Hepatocyte (in vitro differentiated cells): Measurements from ENCODE around the gene ANXA9.

Experiments
- EZH2 ChIP-seq: fragments of 200-600 bp; sonication (generic); IDR thresholded peaks from 2 replicates; pipeline ENCODE4 v1.6.1; 2016; ENCODE audit warnings: antibody characterized with exemption, mild to moderate bottlenecking, borderline replicate concordance
- EZH2phosphoT487 ChIP-seq: fragments of 200-600 bp; sonication (generic); IDR thresholded peaks from one replicate; pipeline ENCODE4 v1.6.1; 2018; ENCODE audit warnings: antibody characterized with exemption, mild to moderate bottlenecking, low read depth, moderate library complexity; ENCODE audit not compliant: unreplicated experiment, severe bottlenecking
- TF ChIP-seq, protein P1 (sequence below): fragments of 200-600 bp; sonication (generic); IDR thresholded peaks from 2 replicates; pipeline ENCODE4 v1.5.1; 2016; ENCODE audit warnings: antibody characterized with exemption, mild to moderate bottlenecking; ENCODE audit not compliant: poor library complexity

DNA sequence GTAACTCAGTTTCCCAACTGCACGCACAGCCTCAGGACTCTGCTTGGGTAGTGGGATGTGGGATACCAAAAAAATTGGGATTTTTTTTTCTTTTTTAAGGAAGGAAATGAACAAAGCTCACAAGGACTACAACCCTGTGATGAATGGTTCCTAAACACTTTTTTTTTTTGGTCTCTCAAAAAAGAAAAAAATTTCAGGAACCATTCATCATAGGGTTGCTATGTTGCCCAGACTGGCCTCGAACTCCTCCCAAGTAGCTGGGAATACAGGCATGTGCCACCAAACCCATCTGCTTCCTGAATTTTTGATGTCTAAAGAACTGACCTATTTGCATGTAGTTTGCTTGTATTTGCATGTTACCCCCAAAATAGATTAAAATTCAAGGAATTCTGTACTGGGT, 17.8 kb downstream of the ANXA9 start:
- TF ChIP-seq, protein P1, sequence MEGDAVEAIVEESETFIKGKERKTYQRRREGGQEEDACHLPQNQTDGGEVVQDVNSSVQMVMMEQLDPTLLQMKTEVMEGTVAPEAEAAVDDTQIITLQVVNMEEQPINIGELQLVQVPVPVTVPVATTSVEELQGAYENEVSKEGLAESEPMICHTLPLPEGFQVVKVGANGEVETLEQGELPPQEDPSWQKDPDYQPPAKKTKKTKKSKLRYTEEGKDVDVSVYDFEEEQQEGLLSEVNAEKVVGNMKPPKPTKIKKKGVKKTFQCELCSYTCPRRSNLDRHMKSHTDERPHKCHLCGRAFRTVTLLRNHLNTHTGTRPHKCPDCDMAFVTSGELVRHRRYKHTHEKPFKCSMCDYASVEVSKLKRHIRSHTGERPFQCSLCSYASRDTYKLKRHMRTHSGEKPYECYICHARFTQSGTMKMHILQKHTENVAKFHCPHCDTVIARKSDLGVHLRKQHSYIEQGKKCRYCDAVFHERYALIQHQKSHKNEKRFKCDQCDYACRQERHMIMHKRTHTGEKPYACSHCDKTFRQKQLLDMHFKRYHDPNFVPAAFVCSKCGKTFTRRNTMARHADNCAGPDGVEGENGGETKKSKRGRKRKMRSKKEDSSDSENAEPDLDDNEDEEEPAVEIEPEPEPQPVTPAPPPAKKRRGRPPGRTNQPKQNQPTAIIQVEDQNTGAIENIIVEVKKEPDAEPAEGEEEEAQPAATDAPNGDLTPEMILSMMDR: no peak
- TF ChIP-seq EZH2 (no peak), EZH2phosphoT487 (no peak)
